Lower leg skin (tissue), 4 donors: ENCODE measurements around the gene OR11H1. TPM values are rescaled to one million over a fixed set of nuclear protein-coding genes. Genes with fewer than 3 reads are reported as not detected.
"Not testable (repeated sequence)": the region's sequence is repeated elsewhere in the genome, so short reads cannot be mapped to it uniquely, and the experiment has no call there.

Experiments
- DNase-seq, 2 donors: peaks; one replicate each; pipeline ENCODE4 v3.0.0-alpha.2; 2019; ENCODE audit warnings: low spot score in 2 of 2
- H3K4me3 ChIP-seq: fragments of 200-600 bp; sonication (generic); 2 replicates; pipeline ENCODE4 v1.5.1; 2017; ENCODE audit warnings: mild to moderate bottlenecking, low read depth; ENCODE audit not compliant: poor library complexity, severe bottlenecking
- WGBS, 2 donors: methylation state at CpG; one replicate each; pipeline ENCODE4 v1.1.5; 2018; 5-methylcytosine and 5-hydroxymethylcytosine counted together
- intact Hi-C: fragments of 100-400 bp; cut with DNase I; formaldehyde crosslinking; loops from one replicate; pipeline ENCODE4 v1.15.0; 2023; ENCODE audit warnings: low total_unique reads
- total RNA-seq, 4 donors: library from RNA; depleted of rRNA; stranded (reverse); fragments of >200 nt; gene quantifications; one replicate each; pipeline ENCODE4 v1.1.0, GENCODE V29; 2016

OR11H1 gene, protein sequence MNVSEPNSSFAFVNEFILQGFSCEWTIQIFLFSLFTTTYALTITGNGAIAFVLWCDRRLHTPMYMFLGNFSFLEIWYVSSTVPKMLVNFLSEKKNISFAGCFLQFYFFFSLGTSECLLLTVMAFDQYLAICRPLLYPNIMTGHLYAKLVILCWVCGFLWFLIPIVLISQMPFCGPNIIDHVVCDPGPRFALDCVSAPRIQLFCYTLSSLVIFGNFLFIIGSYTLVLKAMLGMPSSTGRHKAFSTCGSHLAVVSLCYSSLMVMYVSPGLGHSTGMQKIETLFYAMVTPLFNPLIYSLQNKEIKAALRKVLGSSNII
- not detected for total RNA-seq

DNA sequence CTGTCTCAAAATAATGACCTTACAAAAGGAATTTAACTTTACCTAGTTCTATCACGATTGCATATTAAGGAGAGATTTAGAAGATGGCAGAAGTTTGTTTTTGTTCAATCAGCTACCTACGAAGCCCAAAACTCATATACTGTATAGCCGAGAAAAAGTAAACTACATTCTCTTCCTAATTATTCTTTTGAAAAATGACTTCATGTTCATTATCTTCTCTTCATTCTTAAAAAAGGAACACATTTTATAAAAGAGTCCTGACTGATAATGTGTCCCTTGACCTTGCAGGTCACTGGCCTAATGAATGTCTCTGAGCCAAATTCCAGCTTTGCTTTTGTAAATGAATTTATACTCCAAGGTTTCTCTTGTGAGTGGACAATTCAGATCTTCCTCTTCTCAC is at the start of gene OR11H1:
Gene OR11H1, plus strand, starts transcription at position 301 of the 400 bp plus-strand sequence. Its CDS starts 0 bp downstream, at position 301.
- WGBS, 2 donors = no CpG with 5 or more reads among the region's 3 CpGs
- H3K4me3 ChIP-seq, DNase-seq, intact Hi-C loops: not testable (repeated sequence)

DNA sequence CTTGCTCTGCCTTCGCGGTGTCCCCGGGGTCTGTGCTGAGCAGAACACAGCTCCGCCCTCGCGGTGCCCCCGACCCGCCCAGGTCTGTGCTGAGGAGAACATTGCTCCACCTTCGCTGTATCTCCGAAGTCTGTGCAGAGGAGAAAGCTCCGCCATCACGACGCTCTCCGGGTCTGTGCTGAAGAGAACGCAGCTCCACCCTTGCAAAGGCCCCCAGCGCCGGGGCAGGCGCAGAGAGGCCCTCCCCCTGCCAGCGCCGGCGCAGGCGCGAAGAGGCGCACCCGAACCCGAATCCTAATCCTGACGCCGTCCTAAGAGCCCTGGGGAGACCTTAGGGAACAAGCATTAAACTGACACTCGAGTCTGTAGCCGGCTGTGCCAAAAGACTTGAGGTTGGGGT is 18.0 kb upstream of the OR11H1 start:
- DNase-seq, H3K4me3 ChIP-seq, intact Hi-C loops: not testable (repeated sequence)
- WGBS, 2 donors = 69 to 85% methylated on average over 9 to 17 of the region's 30 CpGs

DNA sequence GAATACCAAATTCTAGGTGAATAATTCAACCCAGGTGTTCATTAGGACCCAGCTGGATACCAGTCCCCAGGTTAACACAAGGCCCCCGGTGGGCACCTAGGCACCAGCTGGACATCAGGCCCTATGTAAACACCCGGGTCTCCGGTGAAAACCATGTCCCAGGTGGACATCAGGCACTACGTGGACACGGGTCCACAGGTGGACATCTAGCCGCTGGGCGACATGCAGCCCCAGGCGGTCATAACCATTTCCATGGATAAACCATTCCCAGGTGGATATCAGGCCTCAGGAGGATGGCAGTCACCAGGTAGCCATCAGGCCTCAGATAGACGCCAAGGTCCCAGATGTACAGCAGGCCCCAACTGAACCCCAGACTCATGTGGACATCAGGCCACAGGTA is 12.1 kb upstream of the OR11H1 start:
- H3K4me3 ChIP-seq, intact Hi-C loops: not testable (repeated sequence)
- peak in 1 of 2 donors; percentile 73 for DNase-seq
- WGBS, 2 donors = 93 to 95% methylated on average over 4 to 9 of the region's 9 CpGs

DNA sequence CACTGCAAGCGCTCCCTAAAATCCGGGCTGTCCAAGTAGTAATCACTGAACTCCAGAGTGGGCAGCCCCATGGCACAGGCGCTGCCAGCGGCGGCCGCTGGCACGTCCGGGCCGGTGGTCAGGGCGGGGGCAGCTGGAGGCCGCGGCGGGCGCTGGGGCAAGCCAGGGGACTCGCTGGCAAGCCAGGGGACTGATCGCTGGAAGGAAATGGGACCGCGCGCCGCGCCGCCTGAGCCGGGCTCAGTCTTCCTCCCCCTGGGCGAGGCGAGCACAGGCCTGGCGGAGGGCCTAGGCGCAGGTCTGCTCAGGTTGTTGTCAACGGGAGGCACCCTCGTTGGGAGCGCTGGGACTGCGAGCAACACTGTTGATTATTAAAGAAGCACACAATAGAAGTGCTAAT is 25.8 kb downstream of the OR11H1 start:
- H3K4me3 ChIP-seq, intact Hi-C loops: not testable (repeated sequence)
- 50 to 71% methylated on average over 16 to 19 of the region's 31 CpGs for WGBS, 2 donors
- DNase-seq = peak in 1 of 2 donors; percentile 78

DNA sequence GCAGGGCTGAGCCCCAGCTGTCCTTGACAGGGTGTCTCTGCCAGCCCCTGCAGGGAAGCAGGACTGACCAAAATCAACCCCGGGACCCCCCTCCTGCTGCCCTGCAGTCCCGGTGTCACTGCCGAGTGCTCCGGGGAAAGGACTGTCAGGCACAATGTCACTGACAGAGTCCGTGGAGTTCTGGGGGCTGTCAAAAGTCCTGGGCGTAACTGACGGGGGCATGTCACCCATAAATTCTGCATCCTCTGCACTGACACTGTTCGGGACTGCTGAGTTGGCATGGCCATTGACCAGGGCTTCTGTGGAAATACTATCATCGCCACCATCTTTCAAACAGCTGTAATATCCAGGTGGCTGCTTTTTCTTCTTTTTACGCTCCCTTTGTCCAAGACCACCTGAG is 35.5 kb downstream of the OR11H1 start:
- intact Hi-C loops, DNase-seq, H3K4me3 ChIP-seq: not testable (repeated sequence)
- 75 to 76% methylated on average over 4 to 8 of the region's 10 CpGs for WGBS, 2 donors

DNA sequence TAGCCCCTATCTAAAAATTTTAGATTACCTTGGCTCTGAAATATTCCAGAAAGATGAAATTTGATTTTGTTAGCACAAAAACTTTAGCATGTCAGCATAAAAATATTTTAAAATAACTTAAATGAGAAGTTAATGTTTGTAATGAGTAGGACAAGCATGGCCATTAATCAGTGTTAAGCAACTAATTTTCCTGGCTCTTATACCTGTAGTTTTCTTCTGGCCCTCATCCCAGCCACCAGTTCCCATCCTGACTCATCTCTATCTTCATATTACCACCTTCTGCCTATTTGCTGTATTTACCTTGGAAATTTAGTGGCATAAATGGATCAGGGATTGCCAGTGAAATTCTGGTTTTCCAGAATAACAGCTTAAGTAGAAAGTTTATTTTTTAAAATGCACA is 37.1 kb downstream of the OR11H1 start:
- intact Hi-C loops, H3K4me3 ChIP-seq, DNase-seq: not testable (repeated sequence)

Other genes starting within 250 kb of the OR11H1 start
- under 1 TPM in 1 of 4 donors, not detected in 3; 0.17 TPM for gene POTEH, start 161.8 kb downstream of the OR11H1 start, total RNA-seq